ENCODE measurements around the gene SFT2D3.

Gene SFT2D3

GRCh38 chr2:127754186-127754585 is 52.9 kb downstream of the SFT2D3 start:
- no peak for DNase-seq
